ENCODE data around the gene ACTN3.

GRCh38 chr11:66546368-66546965, at the start of gene ACTN3:
- no peak for TF ChIP-seq CTCF (IDR thresholded peaks at IDR 0.05)
- no peak for TF ChIP-seq POLR2AphosphoS5 (IDR thresholded peaks at IDR 0.05)
- TF ChIP-seq POLR2A (IDR thresholded peaks at IDR 0.05) = no peak
